GM21717 (cell line): Measurements from ENCODE around the gene CGNL1.

Source experiments
- ATAC-seq: cut with Tn5 transposase; IDR thresholded peaks from one replicate; pipeline ENCODE4 v1.9.1; 2021; ENCODE audit warnings: mild to moderate bottlenecking, moderate library complexity; ENCODE audit not compliant: unreplicated experiment

CGNL1 gene, protein sequence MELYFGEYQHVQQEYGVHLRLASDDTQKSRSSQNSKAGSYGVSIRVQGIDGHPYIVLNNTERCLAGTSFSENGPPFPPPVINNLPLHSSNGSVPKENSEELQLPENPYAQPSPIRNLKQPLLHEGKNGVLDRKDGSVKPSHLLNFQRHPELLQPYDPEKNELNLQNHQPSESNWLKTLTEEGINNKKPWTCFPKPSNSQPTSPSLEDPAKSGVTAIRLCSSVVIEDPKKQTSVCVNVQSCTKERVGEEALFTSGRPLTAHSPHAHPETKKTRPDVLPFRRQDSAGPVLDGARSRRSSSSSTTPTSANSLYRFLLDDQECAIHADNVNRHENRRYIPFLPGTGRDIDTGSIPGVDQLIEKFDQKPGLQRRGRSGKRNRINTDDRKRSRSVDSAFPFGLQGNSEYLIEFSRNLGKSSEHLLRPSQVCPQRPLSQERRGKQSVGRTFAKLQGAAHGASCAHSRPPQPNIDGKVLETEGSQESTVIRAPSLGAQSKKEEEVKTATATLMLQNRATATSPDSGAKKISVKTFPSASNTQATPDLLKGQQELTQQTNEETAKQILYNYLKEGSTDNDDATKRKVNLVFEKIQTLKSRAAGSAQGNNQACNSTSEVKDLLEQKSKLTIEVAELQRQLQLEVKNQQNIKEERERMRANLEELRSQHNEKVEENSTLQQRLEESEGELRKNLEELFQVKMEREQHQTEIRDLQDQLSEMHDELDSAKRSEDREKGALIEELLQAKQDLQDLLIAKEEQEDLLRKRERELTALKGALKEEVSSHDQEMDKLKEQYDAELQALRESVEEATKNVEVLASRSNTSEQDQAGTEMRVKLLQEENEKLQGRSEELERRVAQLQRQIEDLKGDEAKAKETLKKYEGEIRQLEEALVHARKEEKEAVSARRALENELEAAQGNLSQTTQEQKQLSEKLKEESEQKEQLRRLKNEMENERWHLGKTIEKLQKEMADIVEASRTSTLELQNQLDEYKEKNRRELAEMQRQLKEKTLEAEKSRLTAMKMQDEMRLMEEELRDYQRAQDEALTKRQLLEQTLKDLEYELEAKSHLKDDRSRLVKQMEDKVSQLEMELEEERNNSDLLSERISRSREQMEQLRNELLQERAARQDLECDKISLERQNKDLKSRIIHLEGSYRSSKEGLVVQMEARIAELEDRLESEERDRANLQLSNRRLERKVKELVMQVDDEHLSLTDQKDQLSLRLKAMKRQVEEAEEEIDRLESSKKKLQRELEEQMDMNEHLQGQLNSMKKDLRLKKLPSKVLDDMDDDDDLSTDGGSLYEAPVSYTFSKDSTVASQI

DNA sequence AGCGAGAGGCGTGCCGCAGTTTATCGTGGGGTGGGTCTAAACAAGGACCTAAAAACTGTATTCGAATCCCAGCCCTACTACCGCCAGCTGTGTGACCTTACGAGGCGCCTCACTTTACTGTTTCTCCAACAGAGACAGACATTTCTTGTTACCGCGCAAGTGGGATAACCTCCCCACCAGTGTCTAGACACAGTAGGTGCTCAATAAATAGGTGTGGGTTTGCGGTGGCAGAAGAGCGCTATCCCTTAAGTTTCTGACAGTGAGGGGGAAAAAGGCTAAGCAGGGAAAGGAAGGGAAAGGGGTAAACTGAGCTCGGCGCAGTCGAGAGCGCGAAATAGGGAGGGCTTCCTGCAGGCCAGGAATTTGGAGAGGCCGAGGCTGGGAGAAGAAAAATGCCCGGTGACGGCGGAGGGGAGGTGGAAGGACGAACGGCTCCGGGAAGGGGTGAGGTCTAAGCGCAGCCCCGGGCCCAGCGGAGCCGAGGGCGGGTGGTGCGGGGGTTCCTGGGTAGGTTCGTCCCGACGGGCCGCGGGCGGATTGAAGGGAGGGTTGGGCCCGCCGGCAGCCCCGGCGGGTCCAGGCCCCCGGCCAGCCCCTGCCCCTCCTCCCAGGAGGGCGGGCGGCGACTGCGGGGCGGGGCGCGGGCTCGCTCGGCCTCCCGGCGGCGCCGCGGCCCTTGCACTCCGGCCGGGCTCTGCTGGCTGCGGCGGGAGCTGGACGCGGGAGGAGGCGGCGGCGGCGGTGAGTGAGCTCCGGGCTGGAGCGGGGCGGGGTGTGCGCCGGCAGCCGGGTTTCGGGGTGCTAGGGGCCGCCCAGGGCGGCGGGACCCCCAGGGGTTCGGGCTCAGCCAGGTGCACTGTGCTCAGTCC lies at the start of gene CGNL1:
Gene CGNL1 (plus strand): TSS at position 679 of the 869 bp plus-strand sequence. CDS start 61,495 bp downstream, outside the sequence.
- no peak for ATAC-seq

DNA sequence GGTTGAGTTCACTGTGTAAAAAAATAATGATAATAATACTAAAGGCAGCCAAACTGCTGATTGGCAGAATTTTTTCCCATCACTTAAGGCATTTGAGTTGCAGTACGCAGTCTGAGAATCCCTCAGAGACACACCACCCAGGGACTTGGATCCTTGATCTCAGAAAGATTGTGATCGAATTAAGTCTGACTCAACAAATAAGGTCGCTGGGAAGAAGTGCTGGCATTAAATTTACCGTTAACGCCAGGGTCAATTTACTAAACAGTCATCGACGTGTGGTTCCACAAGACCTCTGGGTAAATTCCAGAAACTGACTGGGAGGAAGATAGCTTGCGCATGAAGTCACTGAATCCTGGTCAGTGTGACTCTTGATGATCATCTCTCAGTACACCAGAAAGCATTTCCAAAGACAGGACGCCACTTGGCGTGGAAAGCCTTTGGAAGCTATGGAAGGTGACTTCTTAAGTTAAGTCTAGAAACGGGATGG lies 48.3 kb upstream of the CGNL1 start:
- ATAC-seq, result no peak

DNA sequence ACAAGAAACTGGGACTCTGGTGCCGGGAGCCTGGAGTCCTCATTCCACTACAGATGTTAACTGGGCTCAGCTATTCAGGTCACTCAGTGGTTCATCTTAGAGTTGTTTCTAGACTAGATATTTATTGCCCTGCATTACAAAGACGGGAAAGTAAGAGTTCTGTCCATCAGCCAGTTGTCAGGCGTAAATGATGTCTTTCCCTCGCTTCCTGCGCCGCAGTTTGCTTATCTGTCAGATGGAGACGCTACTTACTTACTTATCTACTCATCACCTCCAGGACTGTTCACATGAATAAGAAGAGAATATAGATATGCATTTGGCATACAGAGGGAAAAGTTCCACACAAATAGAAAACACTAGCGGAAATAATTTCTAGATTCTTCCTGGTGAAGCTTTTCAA lies 47.8 kb upstream of the CGNL1 start:
- ATAC-seq, result no peak

DNA sequence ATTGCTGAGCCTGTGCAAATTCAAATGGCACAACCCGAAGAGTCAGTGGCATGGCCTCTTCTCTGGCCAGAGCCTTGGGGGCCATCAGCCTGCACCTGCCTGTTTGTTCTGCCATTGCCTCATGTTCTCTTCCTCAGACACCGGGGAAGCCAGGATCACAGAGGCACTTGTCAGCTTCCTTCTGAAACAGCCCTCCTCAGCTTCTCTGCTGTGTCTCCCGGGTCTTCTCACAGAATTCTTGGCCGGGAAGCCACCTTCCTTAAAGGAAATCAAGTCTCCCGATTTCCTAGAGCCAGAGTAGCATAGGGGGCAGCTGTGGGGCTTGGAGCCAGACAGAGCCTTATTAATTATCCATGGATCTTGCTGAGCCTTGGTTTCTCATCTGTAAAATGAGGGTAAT lies 47.4 kb upstream of the CGNL1 start:
- no peak for ATAC-seq

DNA sequence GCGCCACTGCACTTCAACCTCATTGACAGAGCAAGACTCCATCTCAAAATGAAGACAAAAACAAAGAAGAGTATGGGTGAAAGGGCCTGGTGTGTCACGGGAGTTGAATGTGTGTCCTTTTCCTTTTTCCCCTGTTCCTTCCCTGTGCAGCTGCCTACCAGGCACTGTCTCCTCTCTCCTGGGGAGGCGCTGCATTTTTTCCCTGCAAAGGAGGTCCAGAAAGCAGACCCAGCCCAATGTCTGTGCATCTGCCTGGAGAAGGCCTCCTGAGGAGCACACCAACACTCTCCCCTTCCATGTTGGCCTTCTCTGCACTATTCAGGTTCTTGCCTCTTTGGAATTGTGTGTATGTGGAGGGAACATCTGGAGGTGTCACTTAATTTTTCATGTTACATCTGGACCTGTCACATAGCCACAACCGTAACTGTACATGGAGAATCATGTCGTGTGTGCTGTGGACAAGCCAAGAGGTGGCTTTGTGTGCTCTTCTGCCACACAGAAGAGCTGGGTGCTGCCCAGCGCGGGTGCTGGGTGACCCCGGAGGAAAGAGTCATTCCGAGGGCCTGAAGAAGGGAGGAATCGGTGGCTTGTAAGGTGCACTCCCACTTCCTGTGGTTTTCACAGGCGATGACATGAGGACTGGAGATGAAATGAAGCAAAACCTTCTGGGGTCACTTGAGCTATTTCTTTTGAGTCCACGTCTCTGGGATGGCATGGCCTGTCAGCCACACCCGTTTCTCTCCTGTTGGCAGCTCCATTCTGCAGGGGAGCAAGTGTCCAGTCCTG lies 46.5 kb upstream of the CGNL1 start:
- ATAC-seq, result no peak

DNA sequence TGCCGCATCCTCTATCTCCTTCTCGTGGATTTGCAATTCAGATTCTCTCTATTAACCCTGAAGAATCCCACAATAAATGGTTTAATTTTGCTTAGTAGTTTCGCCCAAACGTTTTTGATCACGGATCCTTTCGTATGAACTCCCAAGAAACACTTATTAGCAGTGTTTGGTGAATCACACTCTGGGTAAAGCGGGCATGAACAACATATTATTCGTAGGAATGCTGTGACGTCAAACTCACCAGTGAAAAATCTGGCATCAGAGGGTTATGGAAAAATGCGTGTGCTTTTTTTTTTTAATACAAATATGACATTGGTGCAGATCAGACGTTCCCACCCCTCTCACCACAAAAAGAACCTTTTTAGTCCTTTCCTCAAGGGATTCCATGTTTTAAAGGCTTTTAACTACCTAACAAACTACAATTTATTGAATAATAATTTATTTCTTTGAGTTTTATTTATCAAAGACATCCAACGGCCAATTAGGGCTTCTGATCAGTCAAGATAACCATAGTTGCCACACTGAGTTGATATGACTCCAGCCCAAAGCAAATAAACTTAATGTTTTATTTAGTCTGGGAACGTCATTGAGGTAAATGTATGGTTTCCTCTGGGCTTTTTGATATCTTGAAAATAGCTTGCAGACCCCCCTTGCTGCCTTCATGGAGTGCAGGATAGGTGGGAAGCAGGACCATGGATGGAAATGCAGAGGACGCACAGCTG lies 45.5 kb upstream of the CGNL1 start:
- no peak for ATAC-seq

DNA sequence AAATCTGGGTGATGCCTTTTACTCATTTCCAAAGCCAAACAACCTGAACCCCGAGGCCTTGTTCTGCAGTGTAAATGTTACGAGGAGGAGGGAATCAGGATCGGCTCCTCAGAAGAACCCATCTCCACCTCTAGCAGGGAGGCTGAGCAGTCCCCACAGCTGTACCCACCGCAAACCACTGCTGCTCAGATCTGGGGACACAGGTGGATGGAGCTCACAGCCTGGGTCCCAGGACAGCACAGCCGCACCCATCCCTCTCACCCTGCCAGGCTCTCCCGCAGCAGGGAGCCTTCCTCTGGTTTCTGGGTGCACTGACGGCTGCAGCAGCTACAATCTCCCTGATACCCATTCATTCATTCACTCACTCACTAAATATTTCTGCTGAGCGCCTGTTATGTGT lies 44.0 kb upstream of the CGNL1 start:
- no peak for ATAC-seq

DNA sequence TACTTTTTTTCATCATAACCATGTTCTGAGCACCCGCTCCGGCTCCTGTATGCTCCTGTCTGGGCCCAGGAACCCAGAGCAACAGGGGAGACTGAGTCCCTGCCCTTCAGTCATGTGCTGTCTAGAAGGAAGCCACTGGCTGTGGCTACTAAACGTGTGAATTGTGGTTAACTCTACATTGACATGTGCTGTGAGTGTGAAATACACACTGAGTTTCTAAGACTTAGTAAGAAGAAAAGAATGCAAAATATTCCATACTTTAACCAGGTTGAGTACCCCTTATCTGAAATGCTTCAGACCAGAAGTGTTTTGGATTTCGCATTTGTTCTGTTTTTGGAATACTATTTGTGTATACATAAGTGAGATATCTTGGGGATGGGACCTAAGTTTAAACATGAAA lies 42.8 kb upstream of the CGNL1 start:
- no peak for ATAC-seq

DNA sequence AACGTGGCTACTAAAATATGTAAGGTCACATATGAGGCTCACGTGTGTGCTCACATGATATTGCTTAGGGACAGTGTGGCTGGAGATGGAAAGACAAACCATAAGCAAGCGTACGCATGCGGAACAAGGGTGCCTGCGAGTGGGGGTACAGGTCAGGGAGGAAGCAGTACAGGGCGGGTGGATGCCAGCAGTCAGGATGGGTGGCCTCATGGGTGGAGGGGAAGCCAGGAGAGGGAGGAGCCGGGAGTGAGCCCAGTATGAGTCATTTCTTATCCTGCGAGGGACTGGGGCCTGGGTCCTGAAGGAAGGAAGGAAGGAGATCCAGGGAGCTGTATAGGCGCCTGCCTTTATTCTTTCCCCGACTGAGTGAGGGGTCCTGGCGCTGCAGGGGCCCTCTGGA lies 42.0 kb upstream of the CGNL1 start:
- no peak for ATAC-seq

DNA sequence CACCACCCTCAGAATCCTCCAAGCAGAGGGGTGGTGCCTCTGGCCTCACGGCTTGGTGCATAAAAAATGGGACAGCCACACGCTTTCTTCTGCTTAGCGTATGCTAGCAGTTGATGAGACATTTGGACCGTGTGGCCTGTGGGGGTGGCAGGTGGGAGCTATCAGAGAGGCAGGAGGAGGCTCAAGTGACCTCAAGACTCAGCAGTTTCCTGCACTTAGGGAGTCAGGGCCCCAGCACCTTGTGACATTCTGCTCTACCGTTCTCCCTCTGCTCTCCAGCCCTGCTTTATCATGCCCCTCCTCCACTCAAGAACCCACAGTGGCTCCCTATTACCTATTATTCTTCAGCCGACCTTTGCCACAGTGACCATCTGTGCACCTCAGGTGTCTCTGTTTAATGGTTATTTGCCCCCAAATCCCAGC lies 41.0 kb upstream of the CGNL1 start:
- ATAC-seq, result no peak

DNA sequence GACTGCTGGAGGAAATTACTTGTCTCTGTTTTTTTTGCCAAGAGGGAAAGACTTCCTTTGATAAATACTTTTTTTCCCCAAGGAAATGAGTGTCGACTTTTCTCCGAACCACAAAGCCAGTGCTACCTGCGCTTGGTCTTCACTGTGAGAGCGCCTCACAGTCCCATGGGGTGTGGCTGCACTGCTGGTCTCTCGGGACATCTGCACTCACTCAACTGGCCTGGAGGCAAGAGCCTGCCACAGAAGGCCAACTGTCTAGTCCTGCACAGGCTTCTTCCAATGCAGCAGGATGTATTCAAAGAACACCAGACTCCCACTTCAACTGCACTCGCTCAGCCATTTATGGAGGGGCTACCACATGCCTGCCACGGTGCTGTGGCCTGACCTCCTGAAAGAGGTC lies 40.6 kb upstream of the CGNL1 start:
- ATAC-seq, result no peak

DNA sequence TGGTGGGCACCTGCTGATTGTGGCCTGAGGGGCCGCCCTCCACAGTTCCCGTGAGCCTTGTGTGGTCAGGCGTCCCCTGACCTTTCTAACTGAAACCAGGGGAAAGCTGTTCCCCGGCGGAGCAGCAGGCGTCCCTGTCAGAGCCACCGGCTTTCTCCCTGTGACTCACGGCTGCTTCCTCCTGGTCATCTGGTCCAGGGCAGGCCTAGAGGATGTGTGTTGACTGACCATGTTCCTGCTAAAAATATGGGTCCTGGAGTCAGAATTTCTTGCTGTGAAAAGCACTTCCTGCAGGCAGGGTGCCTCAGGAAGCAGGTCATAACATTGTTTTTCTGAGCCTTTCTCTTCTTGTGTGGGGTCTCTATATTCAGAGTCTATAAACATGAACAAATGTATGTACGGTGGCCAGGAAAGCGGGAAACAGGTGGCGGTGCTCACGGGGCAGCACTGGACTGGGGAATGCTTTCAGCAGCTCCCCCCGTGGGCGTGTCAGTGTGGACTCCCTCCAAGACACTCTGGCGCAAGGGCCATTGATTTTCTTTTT lies 38.4 kb upstream of the CGNL1 start:
- ATAC-seq, result no peak

DNA sequence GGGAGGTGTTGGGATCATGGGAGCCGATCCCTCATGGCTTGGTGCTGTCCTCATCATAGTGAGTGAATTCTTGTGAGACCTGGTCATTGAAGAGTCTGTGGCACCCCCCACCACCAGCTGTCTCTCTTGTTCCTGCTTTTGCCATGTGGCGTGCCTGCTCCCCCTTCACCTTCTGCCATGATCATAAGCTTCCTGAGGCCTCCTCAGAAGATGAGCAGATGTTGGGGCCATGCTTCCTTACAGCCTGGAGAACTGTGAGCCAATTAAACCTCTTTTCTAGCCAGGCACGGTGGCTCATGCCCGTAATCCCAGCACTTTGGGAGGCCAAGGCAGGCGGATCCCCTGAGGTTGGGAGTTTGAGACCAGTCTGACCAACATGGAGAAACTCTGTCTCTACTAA lies 37.0 kb upstream of the CGNL1 start:
- ATAC-seq, result no peak

DNA sequence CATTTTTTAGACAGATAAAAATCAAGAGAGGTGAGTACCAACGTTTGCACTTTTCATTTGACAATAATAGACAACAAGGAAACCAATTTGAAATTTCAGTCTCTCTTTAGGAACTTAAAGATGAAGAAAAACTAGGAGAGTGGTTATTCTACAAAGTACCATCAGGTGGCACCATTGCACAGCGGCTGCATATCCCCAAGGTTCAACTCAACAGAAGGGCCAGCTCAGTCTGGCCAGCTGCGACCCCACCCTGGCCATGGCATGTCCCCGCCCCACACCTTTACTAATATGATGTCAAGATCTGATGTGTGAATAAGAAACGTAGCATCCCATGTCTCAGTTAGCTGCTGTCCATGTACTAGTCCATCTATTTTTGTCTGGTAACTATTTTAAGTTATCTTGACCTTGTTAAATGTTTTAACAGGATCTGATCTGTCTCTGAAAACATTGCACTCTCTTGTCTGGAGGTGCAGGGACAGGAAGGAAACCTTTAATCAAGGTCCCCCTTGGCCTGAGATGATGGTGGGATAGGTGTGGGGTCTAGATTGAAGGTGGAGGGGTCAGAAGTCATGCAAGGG lies 35.5 kb upstream of the CGNL1 start:
- no peak for ATAC-seq

DNA sequence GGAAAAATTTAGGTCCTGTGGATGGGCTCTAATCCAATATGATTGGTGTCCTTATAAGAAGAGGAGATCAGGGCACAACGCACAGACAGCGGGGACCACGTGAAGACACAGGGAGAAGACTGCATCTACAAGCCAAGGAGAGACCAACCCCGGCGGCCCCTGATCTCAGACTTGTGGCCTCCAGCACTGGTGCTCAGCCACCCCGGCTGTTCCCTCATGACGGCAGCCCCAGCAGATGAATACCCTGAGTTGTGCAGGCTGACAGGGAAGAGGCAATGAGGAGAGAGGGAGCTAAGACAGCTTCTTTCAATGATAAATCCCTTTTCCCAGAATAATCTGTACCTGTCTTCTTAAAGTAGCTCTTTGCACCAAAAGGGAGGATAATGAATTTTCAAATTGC lies 33.3 kb upstream of the CGNL1 start:
- no peak for ATAC-seq

DNA sequence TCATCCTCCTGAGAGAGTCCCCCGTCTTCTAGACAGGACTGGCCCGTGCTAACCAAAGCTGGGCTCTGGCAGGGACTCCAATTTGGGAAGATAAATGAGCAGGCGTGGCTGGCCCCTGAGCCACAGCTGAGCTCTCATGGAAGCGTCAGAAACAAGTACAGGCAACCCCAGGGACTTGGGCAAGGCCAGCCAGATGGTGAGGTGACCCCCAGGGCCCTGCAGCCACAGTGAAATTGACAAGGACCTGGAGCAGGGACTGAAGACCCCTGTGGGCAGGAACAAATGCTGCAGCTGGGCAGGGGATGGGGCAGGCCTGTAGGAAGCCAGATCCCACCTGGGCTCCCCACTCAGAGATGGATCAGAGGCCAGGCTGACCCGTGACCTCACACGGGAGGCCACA lies 32.8 kb upstream of the CGNL1 start:
- no peak for ATAC-seq

DNA sequence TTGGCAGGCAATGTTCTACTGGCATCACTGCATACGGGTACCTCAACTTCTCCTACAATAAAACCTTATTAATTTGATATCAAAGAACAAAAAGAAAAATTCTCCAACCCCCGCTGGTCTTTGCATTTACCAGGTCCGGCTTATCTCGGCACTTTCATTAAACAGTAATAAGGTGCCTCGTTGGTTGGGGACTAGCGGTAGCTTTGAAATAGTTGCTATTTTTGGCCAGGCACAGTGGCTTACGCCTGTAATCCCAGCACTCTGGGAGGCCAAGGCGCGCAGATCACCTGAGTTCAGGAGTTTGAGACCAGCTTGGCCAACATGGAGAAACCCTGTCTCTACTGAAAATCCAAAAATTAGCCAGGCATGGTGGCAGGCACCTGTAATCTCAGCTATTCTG lies 32.0 kb upstream of the CGNL1 start:
- no peak for ATAC-seq

DNA sequence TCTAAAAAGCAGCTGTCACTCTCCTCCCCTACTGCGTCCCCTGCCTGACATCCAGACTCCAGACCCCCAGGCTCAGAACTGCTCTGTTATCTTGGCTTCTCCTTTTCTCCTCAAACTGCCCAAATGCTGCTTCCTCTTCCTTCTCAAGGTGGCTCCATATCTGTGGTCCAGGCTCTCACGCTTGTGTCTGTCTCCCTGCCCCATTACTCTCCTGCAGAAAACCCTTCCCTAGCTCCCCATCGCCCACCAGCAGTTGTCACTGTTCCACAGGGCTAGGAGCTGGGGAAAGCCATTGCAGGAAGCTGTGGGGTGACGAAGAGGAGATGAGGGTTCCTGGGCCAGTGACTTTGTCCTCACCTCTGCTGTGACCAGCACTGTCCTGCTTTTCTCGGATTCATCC lies 30.7 kb upstream of the CGNL1 start:
- no peak for ATAC-seq
